Gastrocnemius medialis (tissue), 4 donors: ENCODE results near the gene MMP24. TPM values are rescaled to one million over a fixed set of nuclear protein-coding genes. Genes with fewer than 3 reads are reported as not detected.

Experiments
- ATAC-seq, 2 donors: fragments of 150-250 bp; one replicate each; pipeline ENCODE4 v1.9.1; 2016
- DNase-seq, 2 donors: peaks; one replicate each; pipeline ENCODE4 v3.0.0-alpha.2; 2019
- H3K27ac ChIP-seq, 4 donors: fragments of 200-600 bp; sonication (generic); 1 replicate in 1 of 4; 2 replicates in 3 of 4; pipeline ENCODE4 v1.5.1; 2016 to 2018; ENCODE audit warnings: mild to moderate bottlenecking in 2 of 4, moderate library complexity in 1 of 4
- H3K27me3 ChIP-seq, 3 donors: fragments of 200-600 bp; sonication (generic) in 2 of 3; 1 replicate in 1 of 3; 2 replicates in 2 of 3; pipeline versions ENCODE4 v1.5.1 to v1.6.0; 2016 to 2019; ENCODE audit warnings: mild to moderate bottlenecking in 1 of 3, moderate library complexity in 1 of 3
- H3K36me3 ChIP-seq, 2 donors: fragments of 200-600 bp; sonication (generic) in 1 of 2; one replicate each; pipeline ENCODE4 v1.5.1; 2017 to 2018
- H3K4me1 ChIP-seq, 2 donors: fragments of 200-600 bp; sonication (generic) in 1 of 2; one replicate each; pipeline ENCODE4 v1.5.1; 2016 to 2017; ENCODE audit warnings: mild to moderate bottlenecking in 2 of 2
- H3K4me3 ChIP-seq, 4 donors: fragments of 200-600 bp; sonication (generic) in 3 of 4; 1 replicate in 1 of 4; 2 replicates in 3 of 4; pipeline ENCODE4 v1.5.1; 2016 to 2019; ENCODE audit warnings: mild to moderate bottlenecking in 2 of 4
- H3K9me3 ChIP-seq, 3 donors: fragments of 200-600 bp; sonication (generic) in 2 of 3; 1 replicate in 1 of 3; 2 replicates in 2 of 3; pipeline ENCODE4 v1.5.1; 2016 to 2019
- CTCF ChIP-seq, 5 experiments: fragments of 450-650 bp in 3 of 5; fragments of 200-600 bp in 2 of 5; sonication (generic) in 2 of 5; IDR thresholded peaks in 4 of 5; conservative IDR thresholded peaks in 1 of 5; 1 replicate in 4 of 5; 2 replicates in 1 of 5; pipeline ENCODE4 v1.5.1; 2016 to 2019; ENCODE audit warnings: antibody characterized with exemption in 5 of 5, mild to moderate bottlenecking in 3 of 5, moderate library complexity in 3 of 5
- POLR2A ChIP-seq, 2 donors: fragments of 450-650 bp; IDR thresholded peaks; one replicate each; pipeline ENCODE4 v1.6.1; 2017; ENCODE audit warnings: antibody characterized with exemption in 2 of 2, mild to moderate bottlenecking in 2 of 2, moderate library complexity in 2 of 2
- in situ Hi-C, 4 donors: fragments of 200-750 bp; cut with MboI; loops; one replicate each; pipeline versions ENCODE4 v1.15.0 to v1.8.0; 2017; ENCODE audit warnings: low sequenced_read_pairs in 4 of 4
- intact Hi-C: fragments of 100-400 bp; cut with DNase I; formaldehyde crosslinking; loops from one replicate; pipeline ENCODE4 v1.15.1; 2023; ENCODE audit warnings: low total_unique reads
- total RNA-seq, 4 donors: library from RNA; depleted of rRNA; stranded (reverse); fragments of >200 nt; gene quantifications; one replicate each; pipeline versions ENCODE4 v1.1.0 to v1.2.3, GENCODE V29; 2016

Gene MMP24
- total RNA-seq, 4 donors from 2014 or later = 0.07 to 0.10 TPM; not detected in 2

- in situ Hi-C loops (loop anchor here (5.0 kb wide), 2 partner anchors 139 to 144 kb away; no protein-coding TSS in a partner anchor), intact Hi-C loops (loop anchor here (1.0 to 10.0 kb wide), 2 partner anchors 61 to 136 kb away; no protein-coding TSS in a partner anchor)
- peaks cover 10 to 34% of the 10 kb centered on the region in 2 donors for H3K4me1 ChIP-seq
- H3K4me3 ChIP-seq = no peak overlapping the region
- TF ChIP-seq CTCF (IDR thresholded peaks at IDR 0.05 in 4 of 5, conservative IDR thresholded peaks at IDR 0.05 in 1 of 5) = no peak
- TF ChIP-seq POLR2A (IDR thresholded peaks at IDR 0.05) = no peak
- H3K27me3 ChIP-seq = no peaks in the 10 kb centered on the region
- H3K27ac ChIP-seq = no peak overlapping the region
- DNase-seq (no peak), ATAC-seq (no peak)
- peaks cover 0 to 6% of the 10 kb centered on the region in 2 donors for H3K36me3 ChIP-seq
- no peaks in the 10 kb centered on the region for H3K9me3 ChIP-seq
Observed at GRCh38 chr20:35303382-35303734, 76.9 kb downstream of the MMP24 start.

GRCh38 chr20:35303735-35304491 lies 77.4 kb downstream of the MMP24 start:
- Histone ChIP-seq H3K27me3 (no peaks in the 10 kb centered on the region), H3K4me3 (no peak overlapping the region), H3K4me1 (peaks cover 12 to 40% of the 10 kb centered on the region in 2 donors), H3K9me3 (no peaks in the 10 kb centered on the region), H3K27ac (peak overlapping the region in 3 of 4 donors; percentile 82 to 90 (median 83)), H3K36me3 (peaks cover 0 to 6% of the 10 kb centered on the region in 2 donors)
- in situ Hi-C loops = loop anchor here (5.0 kb wide), 2 partner anchors 138 to 143 kb away; no protein-coding TSS in a partner anchor
- TF ChIP-seq POLR2A (IDR thresholded peaks at IDR 0.05) (no peak), CTCF (IDR thresholded peaks at IDR 0.05 in 4 of 5, conservative IDR thresholded peaks at IDR 0.05 in 1 of 5) (peak; percentile 68 to 95 (median 92))
- DNase-seq (peak; percentile 67 to 81), ATAC-seq (peak; percentile 39 to 46)
- intact Hi-C loops = loop anchor here (1.0 to 10.0 kb wide), 3 partner anchors 61 to 143 kb away; no protein-coding TSS in a partner anchor

- intact Hi-C loops = loop anchor here (1.0 to 10.0 kb wide), 2 partner anchors 60 to 142 kb away; no protein-coding TSS in a partner anchor
- Histone ChIP-seq H3K4me3 (no peak overlapping the region), H3K27ac (peak overlapping the region; percentile 72 to 90 (median 82)), H3K9me3 (no peaks in the 10 kb centered on the region), H3K36me3 (peaks cover 0 to 6% of the 10 kb centered on the region in 2 donors), H3K4me1 (peaks cover 12 to 40% of the 10 kb centered on the region in 2 donors), H3K27me3 (no peaks in the 10 kb centered on the region)
- TF ChIP-seq POLR2A (IDR thresholded peaks at IDR 0.05) (no peak), CTCF (IDR thresholded peaks at IDR 0.05 in 4 of 5, conservative IDR thresholded peaks at IDR 0.05 in 1 of 5) (no peak)
- DNase-seq = peak in 1 of 2 donors; percentile 42
- ATAC-seq = no peak
- in situ Hi-C loops = loop anchor here (5.0 kb wide), 2 partner anchors 137 to 142 kb away; no protein-coding TSS in a partner anchor
Observed at GRCh38 chr20:35304956-35305355, 78.5 kb downstream of the MMP24 start.

- TF ChIP-seq CTCF (IDR thresholded peaks at IDR 0.05 in 4 of 5, conservative IDR thresholded peaks at IDR 0.05 in 1 of 5) (no peak), POLR2A (IDR thresholded peaks at IDR 0.05) (peak; percentile 8 to 18)
- H3K36me3 ChIP-seq = peaks cover 0 to 6% of the 10 kb centered on the region in 2 donors
- H3K27me3 ChIP-seq = no peaks in the 10 kb centered on the region
- peak; percentile 70 to 82 for ATAC-seq
- in situ Hi-C loops = no loop called here
- H3K4me1 ChIP-seq = peaks cover 12 to 40% of the 10 kb centered on the region in 2 donors
- no peaks in the 10 kb centered on the region for H3K9me3 ChIP-seq
- intact Hi-C loops = loop anchor here (2.0 to 10.0 kb wide), 2 partner anchors 21 to 59 kb away; no protein-coding TSS in a partner anchor
- peak; percentile 84 to 91 for DNase-seq
- peak overlapping the region; percentile 72 to 90 (median 82) for H3K27ac ChIP-seq
- H3K4me3 ChIP-seq = no peak overlapping the region
Observed at GRCh38 chr20:35305682-35306556, 79.4 kb downstream of the MMP24 start.
